GM12878 (cell line): ENCODE data around the gene PDZD2. TPM values are rescaled to one million over a fixed set of nuclear protein-coding genes. Genes with fewer than 3 reads are reported as not detected.
A peak's percentile ranks its signal among the peaks of the same experiment; 100 is the strongest.

Source experiments
- ATAC-seq: fragments of 200-7000 bp; cut with Tn5 transposase; 3 replicates; pipeline ENCODE4 v1.9.1; 2020; ENCODE audit warnings: mild to moderate bottlenecking, moderate library complexity
- BruUV-seq: library from RNA; stranded (reverse); fragments of 400-500 nt; replicated peaks from 2 replicates; lab custom pipeline; 2021; lab: Mats Ljungman, UMichigan
- CTCF ChIA-PET: fragments of 300-600 bp; sonication (Branson Sonifier 250); formaldehyde crosslinking; extraction: SDS; loops from one replicate; lab custom pipeline; 2021; ENCODE audit warnings: inconsistent platforms; lab: Yijun Ruan, JAX
- POLR2A ChIA-PET: fragments of 350-600 bp; formaldehyde crosslinking; extraction: SDS; loops from one replicate; lab custom pipeline; 2021; ENCODE audit warnings: inconsistent platforms; lab: Charles Lee
- RAD21 ChIA-PET: fragments of 300-600 bp; sonication (Branson Sonifier 250); formaldehyde crosslinking; loops from one replicate; lab custom pipeline; 2023; ENCODE audit warnings: antibody characterized with exemption; ENCODE audit not compliant: unreplicated experiment; lab: Charles Lee
- SMC1A ChIA-PET: fragments of 300-600 bp; sonication (Branson Sonifier 250); formaldehyde crosslinking; loops from one replicate; lab custom pipeline; 2023; ENCODE audit not compliant: unreplicated experiment, uncharacterized antibody; lab: Charles Lee
- DNase-seq: peaks from one replicate; pipeline ENCODE4 v3.0.0-alpha.2; 2011; ENCODE audit warnings: low read depth, low spot score
- FAIRE-seq: peaks from 3 replicates; lab custom pipeline; 2011; peaks lifted over from hg19 to GRCh38; lab: Jason Lieb, UNC
- H2AFZ ChIP-seq: 2 replicates; pipeline ENCODE4 v1.6.0; 2011; ENCODE audit warnings: low read depth, low read length, control low read depth; ENCODE audit not compliant: control insufficient read depth
- H3K27ac ChIP-seq: 2 replicates; pipeline ENCODE4 v1.5.1; 2011; ENCODE audit warnings: control low read depth; ENCODE audit not compliant: control insufficient read depth, insufficient read depth
- H3K27me3 ChIP-seq, 2 experiments: replicated peaks in 1 of 2; 2 replicates each; pipeline versions ENCODE4 v1.6.0 to v1.6.1; 2011; ENCODE audit warnings: low read length in 1 of 2; ENCODE audit not compliant: control insufficient read depth in 2 of 2, insufficient read depth in 2 of 2
- H3K36me3 ChIP-seq, 2 experiments: 2 replicates each; pipeline ENCODE4 v1.5.1; 2011; ENCODE audit warnings: low read length in 1 of 2; ENCODE audit not compliant: control insufficient read depth in 2 of 2, insufficient read depth in 2 of 2
- H3K4me1 ChIP-seq: 2 replicates; pipeline ENCODE4 v1.6.1; 2011; ENCODE audit warnings: mild to moderate bottlenecking, low read length, moderate library complexity, mixed read lengths; ENCODE audit not compliant: control insufficient read depth, insufficient read depth
- H3K4me2 ChIP-seq: 2 replicates; pipeline ENCODE4 v1.6.0; 2011; ENCODE audit warnings: control low read depth; ENCODE audit not compliant: control insufficient read depth, insufficient read depth
- H3K4me3 ChIP-seq: fragments of 200-600 bp; sonication (generic); 2 replicates; pipeline ENCODE4 v1.5.1; 2016
- H3K79me2 ChIP-seq: 2 replicates; pipeline ENCODE4 v1.6.0; 2011; ENCODE audit warnings: low read length; ENCODE audit not compliant: control insufficient read depth, insufficient read depth
- H3K9ac ChIP-seq: 2 replicates; pipeline ENCODE4 v1.8.0; 2011; ENCODE audit warnings: low read length, control low read depth, mixed read lengths; ENCODE audit not compliant: control insufficient read depth, insufficient read depth
- H3K9me3 ChIP-seq: replicated peaks from 3 replicates; pipeline ENCODE4 v1.5.1; 2011; ENCODE audit warnings: mild to moderate bottlenecking, low read length; ENCODE audit not compliant: control insufficient read depth, insufficient read depth
- H4K20me1 ChIP-seq: 2 replicates; pipeline ENCODE4 v1.6.0; 2011; ENCODE audit not compliant: control insufficient read depth, insufficient read depth
- BACH1 ChIP-seq: fragments of 450-650 bp; IDR thresholded peaks from 2 replicates; pipeline ENCODE4 v1.6.1; 2017; ENCODE audit warnings: mild to moderate bottlenecking, borderline replicate concordance
- CHD2 ChIP-seq: IDR thresholded peaks from 2 replicates; pipeline ENCODE4 v1.6.1; 2011; ENCODE audit warnings: low read depth, low read length, improper control_type of control experiment, borderline replicate concordance
- EGR1 ChIP-seq, 2 experiments: IDR thresholded peaks; 1 replicate in 1 of 2; 2 replicates in 1 of 2; pipeline ENCODE4 v1.6.1; 2011 to 2012; ENCODE audit warnings: low read depth in 2 of 2, low read length in 2 of 2, borderline replicate concordance in 1 of 2, mild to moderate bottlenecking in 1 of 2, moderate library complexity in 1 of 2
- EP300 ChIP-seq, 2 experiments: fragments of 150-350 bp in 1 of 2; IDR thresholded peaks; 2 replicates each; pipeline ENCODE4 v1.6.1; 2011 to 2012; ENCODE audit warnings: low read depth in 2 of 2, low read length in 2 of 2, borderline replicate concordance in 1 of 2, improper control_type of control experiment in 1 of 2, inconsistent platforms in 1 of 2; ENCODE audit not compliant: control insufficient read depth in 1 of 2
- GABPA ChIP-seq: IDR thresholded peaks from 2 replicates; pipeline ENCODE4 v1.6.1; 2014; ENCODE audit warnings: antibody characterized with exemption, low read depth, mild to moderate bottlenecking, inconsistent platforms
- JUND ChIP-seq: IDR thresholded peaks from 2 replicates; pipeline ENCODE4 v1.6.1; 2012; ENCODE audit warnings: low read depth, mild to moderate bottlenecking, low read length, improper control_type of control experiment, moderate library complexity
- MXI1 ChIP-seq: fragments of 150-350 bp; IDR thresholded peaks from 2 replicates; pipeline ENCODE4 v1.6.1; 2011; ENCODE audit warnings: low read depth, mild to moderate bottlenecking, inconsistent platforms, low read length, improper control_type of control experiment
- POLR2AphosphoS5 ChIP-seq: IDR thresholded peaks from 2 replicates; pipeline ENCODE4 v1.6.1; 2011; ENCODE audit warnings: mild to moderate bottlenecking, low read length, inconsistent platforms
- RAD51 ChIP-seq: fragments of 450-650 bp; IDR thresholded peaks from 2 replicates; pipeline ENCODE4 v1.6.1; 2016; ENCODE audit warnings: moderate library complexity, mild to moderate bottlenecking, inconsistent platforms
- RELA ChIP-seq: fragments of 450-650 bp; IDR thresholded peaks from 2 replicates; pipeline ENCODE4 v1.8.0; 2014; ENCODE audit warnings: borderline replicate concordance; ENCODE audit not compliant: partially characterized antibody
- RFX5 ChIP-seq: IDR thresholded peaks from 2 replicates; pipeline ENCODE4 v1.6.1; 2011; ENCODE audit warnings: low read depth, low read length, improper control_type of control experiment
- SMARCA5 ChIP-seq: fragments of 450-650 bp; IDR thresholded peaks from 2 replicates; pipeline ENCODE4 v1.6.1; 2017; ENCODE audit warnings: mild to moderate bottlenecking
- SP1 ChIP-seq: IDR thresholded peaks from one replicate; pipeline ENCODE4 v1.6.1; 2011; ENCODE audit warnings: low read depth, low read length
- WRNIP1 ChIP-seq: IDR thresholded peaks from 2 replicates; pipeline ENCODE4 v1.6.1; 2011; ENCODE audit warnings: low read depth, low read length, improper control_type of control experiment, borderline replicate concordance
- ZNF274 ChIP-seq: IDR thresholded peaks from one replicate; pipeline ENCODE4 v1.8.0; 2011; ENCODE audit not compliant: insufficient read length, insufficient read depth
- WGBS: methylation state at CpG from one replicate; pipeline ENCODE4 v1.1.6; 2016; ENCODE audit warnings: low lambda C conversion rate; ENCODE audit not compliant: insufficient replicate concordance, insufficient coverage; ENCODE audit errors: missing lambda C conversion rate; 5-methylcytosine and 5-hydroxymethylcytosine counted together
- in situ Hi-C: fragments of 300-500 bp; cut with MboI; formaldehyde crosslinking; loops from 9 replicates; pipeline ENCODE4 v1.14.3; 2018; ENCODE audit warnings: mixed read lengths
- intact Hi-C: fragments of 100-400 bp; cut with micrococcal nuclease; formaldehyde crosslinking; loops from one replicate; pipeline ENCODE4 v1.14.2; 2022; ENCODE audit not compliant: unreplicated experiment
- polyA plus RNA-seq, 11 experiments: library from polyadenylated mRNA; depleted of rRNA in 4 of 11; unstranded in 6 of 11; stranded (reverse) in 5 of 11; fragments of >200 nt; fragmentation: Nextera tagmentation in 4 of 11; fragmentation: Illumina TruSeq in 1 of 11; extraction: Ambion mirVana in 4 of 11; extraction: Trizol in 1 of 11; gene quantifications; 1 replicate in 1 of 11; 2 replicates in 10 of 11; pipeline versions ENCODE4 v1.2.1 to v1.2.3, GENCODE V29; 2011 to 2016; ENCODE audit warnings: inconsistent platforms in 2 of 11, missing spikeins in 2 of 11, low read depth in 1 of 11
- total RNA-seq, 4 experiments: library from RNA; depleted of rRNA in 3 of 4; stranded (reverse); fragments of >200 nt in 3 of 4; fragmentation: Illumina TruSeq in 1 of 4; extraction: Trizol in 1 of 4; gene quantifications; 2 replicates each; pipeline versions ENCODE4 v1.2.1 to v1.2.3, GENCODE V29; 2013 to 2021
- TF ChIP-seq, protein P1 (sequence below): fragments of 450-650 bp; IDR thresholded peaks from 2 replicates; pipeline ENCODE4 v1.6.1; 2016; ENCODE audit warnings: mild to moderate bottlenecking, moderate library complexity, borderline replicate concordance
- TF ChIP-seq, protein P2 (sequence below): IDR thresholded peaks from 2 replicates; pipeline ENCODE4 v1.6.1; 2011; ENCODE audit warnings: borderline replicate concordance, low read depth, mild to moderate bottlenecking, moderate library complexity, mixed read lengths, low read length; ENCODE audit not compliant: insufficient read depth; ENCODE audit errors: extremely low read length

PDZD2 gene
- total and polyA plus RNA-seq, 10 of the 15 experiments (the other 5 are each of a cell fraction or from before 2014, with no cell fraction given), result 0.01 to 0.58 (median 0.29) TPM; not detected in 3

GRCh38 chr5:31901807-31902530 lies 263.0 kb downstream of the PDZD2 start:
- BruUV-seq, result no TSS peak
- H3K9me3 ChIP-seq, result no peaks in the 10 kb centered on the region
- FAIRE-seq (peak; percentile 18), DNase-seq (no peak), ATAC-seq (no peak)
- SMC1A ChIA-PET, result no interaction called here
- H3K36me3 ChIP-seq, result no peaks in the 10 kb centered on the region
- WGBS, result 25% methylated on average over 7 of the region's 8 CpGs
- no peaks in the 10 kb centered on the region for H4K20me1 ChIP-seq
- no peak overlapping the region for H2AFZ ChIP-seq
- POLR2A ChIA-PET, result no interaction called here
- RAD21 ChIA-PET, result no interaction called here
- H3K27me3 ChIP-seq, result no peaks in the 10 kb centered on the region
- H3K4me1 ChIP-seq, result no peaks in the 10 kb centered on the region
- no peak overlapping the region for H3K9ac ChIP-seq
- CTCF ChIA-PET, result no interaction called here
- no peak overlapping the region for H3K4me3 ChIP-seq
- no peak overlapping the region for H3K4me2 ChIP-seq
- in situ Hi-C loops, result no loop called here
- no peak overlapping the region for H3K27ac ChIP-seq
- no peaks in the 10 kb centered on the region for H3K79me2 ChIP-seq
- intact Hi-C loops, result no loop called here
- TF ChIP-seq ZNF274, result no peak
- TF ChIP-seq MXI1, result no peak
- no peak for TF ChIP-seq EP300 (IDR thresholded peaks at IDR 0.05; ENCODE audit: borderline replicate concordance in 1 of 2, control insufficient read depth in 1 of 2, low read depth in 2 of 2, low read length in 2 of 2)
- TF ChIP-seq RFX5, result no peak
- no peak for TF ChIP-seq RAD51
- TF ChIP-seq WRNIP1, result no peak
- no peak for TF ChIP-seq JUND
- no peak for TF ChIP-seq GABPA
- TF ChIP-seq POLR2AphosphoS5, result no peak
- TF ChIP-seq EGR1 (IDR thresholded peaks at IDR 0.05; ENCODE audit: borderline replicate concordance in 1 of 2, low read depth in 2 of 2, low read length in 2 of 2), result no peak
- no peak for TF ChIP-seq SMARCA5
- no peak for TF ChIP-seq RELA
- no peak for TF ChIP-seq SP1
- TF ChIP-seq, protein P1, sequence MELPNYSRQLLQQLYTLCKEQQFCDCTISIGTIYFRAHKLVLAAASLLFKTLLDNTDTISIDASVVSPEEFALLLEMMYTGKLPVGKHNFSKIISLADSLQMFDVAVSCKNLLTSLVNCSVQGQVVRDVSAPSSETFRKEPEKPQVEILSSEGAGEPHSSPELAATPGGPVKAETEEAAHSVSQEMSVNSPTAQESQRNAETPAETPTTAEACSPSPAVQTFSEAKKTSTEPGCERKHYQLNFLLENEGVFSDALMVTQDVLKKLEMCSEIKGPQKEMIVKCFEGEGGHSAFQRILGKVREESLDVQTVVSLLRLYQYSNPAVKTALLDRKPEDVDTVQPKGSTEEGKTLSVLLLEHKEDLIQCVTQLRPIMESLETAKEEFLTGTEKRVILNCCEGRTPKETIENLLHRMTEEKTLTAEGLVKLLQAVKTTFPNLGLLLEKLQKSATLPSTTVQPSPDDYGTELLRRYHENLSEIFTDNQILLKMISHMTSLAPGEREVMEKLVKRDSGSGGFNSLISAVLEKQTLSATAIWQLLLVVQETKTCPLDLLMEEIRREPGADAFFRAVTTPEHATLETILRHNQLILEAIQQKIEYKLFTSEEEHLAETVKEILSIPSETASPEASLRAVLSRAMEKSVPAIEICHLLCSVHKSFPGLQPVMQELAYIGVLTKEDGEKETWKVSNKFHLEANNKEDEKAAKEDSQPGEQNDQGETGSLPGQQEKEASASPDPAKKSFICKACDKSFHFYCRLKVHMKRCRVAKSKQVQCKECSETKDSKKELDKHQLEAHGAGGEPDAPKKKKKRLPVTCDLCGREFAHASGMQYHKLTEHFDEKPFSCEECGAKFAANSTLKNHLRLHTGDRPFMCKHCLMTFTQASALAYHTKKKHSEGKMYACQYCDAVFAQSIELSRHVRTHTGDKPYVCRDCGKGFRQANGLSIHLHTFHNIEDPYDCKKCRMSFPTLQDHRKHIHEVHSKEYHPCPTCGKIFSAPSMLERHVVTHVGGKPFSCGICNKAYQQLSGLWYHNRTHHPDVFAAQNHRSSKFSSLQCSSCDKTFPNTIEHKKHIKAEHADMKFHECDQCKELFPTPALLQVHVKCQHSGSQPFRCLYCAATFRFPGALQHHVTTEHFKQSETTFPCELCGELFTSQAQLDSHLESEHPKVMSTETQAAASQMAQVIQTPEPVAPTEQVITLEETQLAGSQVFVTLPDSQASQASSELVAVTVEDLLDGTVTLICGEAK, result no peak
- no peak for TF ChIP-seq CHD2
- TF ChIP-seq BACH1, result no peak
- TF ChIP-seq, protein P2, sequence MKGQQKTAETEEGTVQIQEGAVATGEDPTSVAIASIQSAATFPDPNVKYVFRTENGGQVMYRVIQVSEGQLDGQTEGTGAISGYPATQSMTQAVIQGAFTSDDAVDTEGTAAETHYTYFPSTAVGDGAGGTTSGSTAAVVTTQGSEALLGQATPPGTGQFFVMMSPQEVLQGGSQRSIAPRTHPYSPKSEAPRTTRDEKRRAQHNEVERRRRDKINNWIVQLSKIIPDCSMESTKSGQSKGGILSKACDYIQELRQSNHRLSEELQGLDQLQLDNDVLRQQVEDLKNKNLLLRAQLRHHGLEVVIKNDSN, result no peak
- TF ChIP-seq, all 136 proteins: peak for 0
